ENCODE data around the gene USF1. TPM values are rescaled to one million over a fixed set of nuclear protein-coding genes. Genes with fewer than 3 reads are reported as not detected.

The USF1 gene
- total and polyA plus RNA-seq, 9 of the 15 experiments (the other 6 are each of a cell fraction or from before 2014, with no cell fraction given) = 7.4 to 60.2 (median 54.2) TPM

- TF ChIP-seq, protein P1, sequence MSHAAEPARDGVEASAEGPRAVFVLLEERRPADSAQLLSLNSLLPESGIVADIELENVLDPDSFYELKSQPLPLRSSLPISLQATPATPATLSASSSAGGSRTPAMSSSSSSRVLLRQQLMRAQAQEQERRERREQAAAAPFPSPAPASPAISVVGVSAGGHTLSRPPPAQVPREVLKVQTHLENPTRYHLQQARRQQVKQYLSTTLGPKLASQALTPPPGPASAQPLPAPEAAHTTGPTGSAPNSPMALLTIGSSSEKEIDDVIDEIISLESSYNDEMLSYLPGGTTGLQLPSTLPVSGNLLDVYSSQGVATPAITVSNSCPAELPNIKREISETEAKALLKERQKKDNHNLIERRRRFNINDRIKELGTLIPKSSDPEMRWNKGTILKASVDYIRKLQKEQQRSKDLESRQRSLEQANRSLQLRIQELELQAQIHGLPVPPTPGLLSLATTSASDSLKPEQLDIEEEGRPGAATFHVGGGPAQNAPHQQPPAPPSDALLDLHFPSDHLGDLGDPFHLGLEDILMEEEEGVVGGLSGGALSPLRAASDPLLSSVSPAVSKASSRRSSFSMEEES (CRISPR knock-in tag; IDR thresholded peaks at IDR 0.05) = no peak; the same call in 1 of the 2 replicates
- TF ChIP-seq CC2D1A (IDR thresholded peaks at IDR 0.05) = peak; percentile 67
- TF ChIP-seq, protein P2, sequence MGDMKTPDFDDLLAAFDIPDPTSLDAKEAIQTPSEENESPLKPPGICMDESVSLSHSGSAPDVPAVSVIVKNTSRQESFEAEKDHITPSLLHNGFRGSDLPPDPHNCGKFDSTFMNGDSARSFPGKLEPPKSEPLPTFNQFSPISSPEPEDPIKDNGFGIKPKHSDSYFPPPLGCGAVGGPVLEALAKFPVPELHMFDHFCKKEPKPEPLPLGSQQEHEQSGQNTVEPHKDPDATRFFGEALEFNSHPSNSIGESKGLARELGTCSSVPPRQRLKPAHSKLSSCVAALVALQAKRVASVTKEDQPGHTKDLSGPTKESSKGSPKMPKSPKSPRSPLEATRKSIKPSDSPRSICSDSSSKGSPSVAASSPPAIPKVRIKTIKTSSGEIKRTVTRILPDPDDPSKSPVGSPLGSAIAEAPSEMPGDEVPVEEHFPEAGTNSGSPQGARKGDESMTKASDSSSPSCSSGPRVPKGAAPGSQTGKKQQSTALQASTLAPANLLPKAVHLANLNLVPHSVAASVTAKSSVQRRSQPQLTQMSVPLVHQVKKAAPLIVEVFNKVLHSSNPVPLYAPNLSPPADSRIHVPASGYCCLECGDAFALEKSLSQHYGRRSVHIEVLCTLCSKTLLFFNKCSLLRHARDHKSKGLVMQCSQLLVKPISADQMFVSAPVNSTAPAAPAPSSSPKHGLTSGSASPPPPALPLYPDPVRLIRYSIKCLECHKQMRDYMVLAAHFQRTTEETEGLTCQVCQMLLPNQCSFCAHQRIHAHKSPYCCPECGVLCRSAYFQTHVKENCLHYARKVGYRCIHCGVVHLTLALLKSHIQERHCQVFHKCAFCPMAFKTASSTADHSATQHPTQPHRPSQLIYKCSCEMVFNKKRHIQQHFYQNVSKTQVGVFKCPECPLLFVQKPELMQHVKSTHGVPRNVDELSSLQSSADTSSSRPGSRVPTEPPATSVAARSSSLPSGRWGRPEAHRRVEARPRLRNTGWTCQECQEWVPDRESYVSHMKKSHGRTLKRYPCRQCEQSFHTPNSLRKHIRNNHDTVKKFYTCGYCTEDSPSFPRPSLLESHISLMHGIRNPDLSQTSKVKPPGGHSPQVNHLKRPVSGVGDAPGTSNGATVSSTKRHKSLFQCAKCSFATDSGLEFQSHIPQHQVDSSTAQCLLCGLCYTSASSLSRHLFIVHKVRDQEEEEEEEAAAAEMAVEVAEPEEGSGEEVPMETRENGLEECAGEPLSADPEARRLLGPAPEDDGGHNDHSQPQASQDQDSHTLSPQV (IDR thresholded peaks at IDR 0.05) = peak; percentile 53; the same call in 1 of the 2 replicates
- TF ChIP-seq ZBTB9 (CRISPR knock-in tag; IDR thresholded peaks at IDR 0.05) = peak; percentile 74; the same call in 1 of the 2 replicates
- no peak for TF ChIP-seq SREBF2 (CRISPR knock-in tag; IDR thresholded peaks at IDR 0.05)
- no peak for TF ChIP-seq ZKSCAN3 (CRISPR knock-in tag; IDR thresholded peaks at IDR 0.05)
- peak; percentile 87 for TF ChIP-seq ARID1B (IDR thresholded peaks at IDR 0.05)
- TF ChIP-seq MEF2D (tag; conservative IDR thresholded peaks at IDR 0.05; ENCODE audit: low read depth) = no peak
- TF ChIP-seq ZNF263 (CRISPR knock-in tag; IDR thresholded peaks at IDR 0.05; ENCODE audit: borderline replicate concordance) = peak; percentile 57
- peak; percentile 66; the same call in 1 of the 2 replicates for TF ChIP-seq HLTF (IDR thresholded peaks at IDR 0.05)
- TF ChIP-seq ZNF644 (tag; IDR thresholded peaks at IDR 0.05; ENCODE audit: low read depth) = no peak
- TF ChIP-seq, protein P3, sequence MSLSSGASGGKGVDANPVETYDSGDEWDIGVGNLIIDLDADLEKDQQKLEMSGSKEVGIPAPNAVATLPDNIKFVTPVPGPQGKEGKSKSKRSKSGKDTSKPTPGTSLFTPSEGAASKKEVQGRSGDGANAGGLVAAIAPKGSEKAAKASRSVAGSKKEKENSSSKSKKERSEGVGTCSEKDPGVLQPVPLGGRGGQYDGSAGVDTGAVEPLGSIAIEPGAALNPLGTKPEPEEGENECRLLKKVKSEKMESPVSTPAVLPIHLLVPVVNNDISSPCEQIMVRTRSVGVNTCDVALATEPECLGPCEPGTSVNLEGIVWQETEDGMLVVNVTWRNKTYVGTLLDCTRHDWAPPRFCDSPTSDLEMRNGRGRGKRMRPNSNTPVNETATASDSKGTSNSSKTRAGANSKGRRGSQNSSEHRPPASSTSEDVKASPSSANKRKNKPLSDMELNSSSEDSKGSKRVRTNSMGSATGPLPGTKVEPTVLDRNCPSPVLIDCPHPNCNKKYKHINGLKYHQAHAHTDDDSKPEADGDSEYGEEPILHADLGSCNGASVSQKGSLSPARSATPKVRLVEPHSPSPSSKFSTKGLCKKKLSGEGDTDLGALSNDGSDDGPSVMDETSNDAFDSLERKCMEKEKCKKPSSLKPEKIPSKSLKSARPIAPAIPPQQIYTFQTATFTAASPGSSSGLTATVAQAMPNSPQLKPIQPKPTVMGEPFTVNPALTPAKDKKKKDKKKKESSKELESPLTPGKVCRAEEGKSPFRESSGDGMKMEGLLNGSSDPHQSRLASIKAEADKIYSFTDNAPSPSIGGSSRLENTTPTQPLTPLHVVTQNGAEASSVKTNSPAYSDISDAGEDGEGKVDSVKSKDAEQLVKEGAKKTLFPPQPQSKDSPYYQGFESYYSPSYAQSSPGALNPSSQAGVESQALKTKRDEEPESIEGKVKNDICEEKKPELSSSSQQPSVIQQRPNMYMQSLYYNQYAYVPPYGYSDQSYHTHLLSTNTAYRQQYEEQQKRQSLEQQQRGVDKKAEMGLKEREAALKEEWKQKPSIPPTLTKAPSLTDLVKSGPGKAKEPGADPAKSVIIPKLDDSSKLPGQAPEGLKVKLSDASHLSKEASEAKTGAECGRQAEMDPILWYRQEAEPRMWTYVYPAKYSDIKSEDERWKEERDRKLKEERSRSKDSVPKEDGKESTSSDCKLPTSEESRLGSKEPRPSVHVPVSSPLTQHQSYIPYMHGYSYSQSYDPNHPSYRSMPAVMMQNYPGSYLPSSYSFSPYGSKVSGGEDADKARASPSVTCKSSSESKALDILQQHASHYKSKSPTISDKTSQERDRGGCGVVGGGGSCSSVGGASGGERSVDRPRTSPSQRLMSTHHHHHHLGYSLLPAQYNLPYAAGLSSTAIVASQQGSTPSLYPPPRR (CRISPR knock-in tag; IDR thresholded peaks at IDR 0.05; ENCODE audit: borderline replicate concordance) = peak; percentile 35; the same call in 1 of the 2 replicates
- 0 out of 2 replicates have a peak, but pooled peaks have one; percentile 4 for TF ChIP-seq ZNF41 (CRISPR knock-in tag; conservative IDR thresholded peaks at IDR 0.05)
- TF ChIP-seq JUN (IDR thresholded peaks at IDR 0.05; ENCODE audit: borderline replicate concordance, low read depth, low read length) = peak; percentile 52; the same call in 1 of the 2 replicates
- no peak for TF ChIP-seq JUN (CRISPR knock-in tag; IDR thresholded peaks at IDR 0.05; ENCODE audit: borderline replicate concordance)
- TF ChIP-seq HNRNPLL (IDR thresholded peaks at IDR 0.05; ENCODE audit: low read depth, low read length, poor library complexity, severe bottlenecking) = peak; percentile 43
Observed at GRCh38 chr1:161020509-161021164, 25.1 kb downstream of the USF1 start, which contains the start of gene F11R (continued).
